Large intestine (tissue), 3 donors: Measurements from ENCODE around the gene FAM174C. TPM values are rescaled to one million over a fixed set of nuclear protein-coding genes. Genes with fewer than 3 reads are reported as not detected.
"Not testable (repeated sequence)": the region's sequence is repeated elsewhere in the genome, so short reads cannot be mapped to it uniquely, and the experiment has no call there.

Experiments
- DNase-seq, 2 donors: peaks; one replicate each; pipeline versions ENCODE4 v3.0.0 to v3.0.0-alpha.2; 2013
- H3K27ac ChIP-seq: one replicate; pipeline ENCODE4 v1.5.1; 2013; ENCODE audit warnings: low read length
- H3K27me3 ChIP-seq: 2 replicates; pipeline ENCODE4 v1.6.1; 2013; ENCODE audit warnings: low read length; ENCODE audit not compliant: control insufficient read depth, insufficient read depth
- H3K36me3 ChIP-seq: 2 replicates; pipeline ENCODE4 v1.6.1; 2013; ENCODE audit warnings: low read length; ENCODE audit not compliant: control insufficient read depth, insufficient read depth
- H3K4me1 ChIP-seq: one replicate; pipeline ENCODE4 v1.6.1; 2013; ENCODE audit warnings: low read length; ENCODE audit not compliant: control insufficient read depth, insufficient read depth
- H3K4me3 ChIP-seq: one replicate; pipeline ENCODE4 v1.5.1; 2013; ENCODE audit warnings: low read length
- H3K9me3 ChIP-seq: one replicate; pipeline ENCODE4 v1.6.1; 2013; ENCODE audit warnings: mild to moderate bottlenecking, low read depth, low read length, moderate library complexity; ENCODE audit not compliant: control insufficient read depth
- WGBS: methylation state at CpG from one replicate; pipeline ENCODE4 v1.1.5; 2013; ENCODE audit warnings: low lambda C conversion rate; ENCODE audit not compliant: insufficient coverage; 5-methylcytosine and 5-hydroxymethylcytosine counted together
- polyA plus RNA-seq: library from polyadenylated mRNA; unstranded; fragments of 120-200 nt; gene quantifications from one replicate; pipeline ENCODE4 v1.2.1, GENCODE V29; 2013

FAM174C gene
- polyA plus RNA-seq, 1 donor: 37.4 TPM

DNA sequence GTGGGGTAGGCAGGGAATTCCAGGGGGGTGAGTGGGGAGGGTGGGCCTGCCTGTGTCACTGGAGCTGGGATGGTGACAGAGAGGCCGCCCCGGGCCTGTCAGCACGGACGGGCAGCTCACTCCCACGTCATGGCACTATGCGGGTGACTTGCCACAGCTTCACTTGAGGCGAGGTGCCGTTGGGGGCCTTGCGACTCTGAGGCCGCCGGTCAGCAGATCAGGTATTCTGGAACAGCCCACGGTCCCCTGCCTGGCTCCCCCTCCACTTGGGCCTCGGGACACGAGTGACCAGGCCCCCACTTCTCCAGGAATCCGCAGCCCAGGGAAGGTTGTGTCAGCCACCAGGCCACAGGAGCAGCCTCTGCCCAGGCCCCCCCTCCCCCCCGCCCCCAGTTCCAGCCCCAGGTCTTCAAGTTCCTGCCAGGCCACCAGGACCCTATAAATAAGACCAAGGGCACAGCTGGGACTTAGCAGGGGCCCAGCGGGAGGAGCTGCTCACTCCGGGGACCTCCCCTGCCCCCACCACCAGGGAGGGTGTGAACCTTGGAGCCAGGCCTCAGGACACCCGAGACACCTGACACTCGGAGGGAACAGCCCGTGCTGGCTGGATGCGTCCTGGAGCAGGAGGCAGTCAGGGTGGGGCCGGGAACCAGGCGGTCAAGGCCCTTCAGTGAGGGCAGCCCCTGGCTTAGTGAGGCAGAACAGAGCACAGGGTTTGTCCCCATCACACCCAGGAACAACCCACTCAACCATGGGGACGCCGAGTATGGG, 29.7 kb upstream of the FAM174C start:
- DNase-seq: peak; percentile 90 to 96
- no CpG with 5 or more reads among the region's 26 CpGs for WGBS
- Histone ChIP-seq H3K4me1 (peaks cover 59% of the 10 kb centered on the region), H3K9me3 (no peaks in the 10 kb centered on the region), H3K27ac (peak overlapping the region; percentile 98), H3K4me3 (peak overlapping the region; percentile 31), H3K27me3 (no peaks in the 10 kb centered on the region), H3K36me3 (peaks cover 4% of the 10 kb centered on the region)

DNA sequence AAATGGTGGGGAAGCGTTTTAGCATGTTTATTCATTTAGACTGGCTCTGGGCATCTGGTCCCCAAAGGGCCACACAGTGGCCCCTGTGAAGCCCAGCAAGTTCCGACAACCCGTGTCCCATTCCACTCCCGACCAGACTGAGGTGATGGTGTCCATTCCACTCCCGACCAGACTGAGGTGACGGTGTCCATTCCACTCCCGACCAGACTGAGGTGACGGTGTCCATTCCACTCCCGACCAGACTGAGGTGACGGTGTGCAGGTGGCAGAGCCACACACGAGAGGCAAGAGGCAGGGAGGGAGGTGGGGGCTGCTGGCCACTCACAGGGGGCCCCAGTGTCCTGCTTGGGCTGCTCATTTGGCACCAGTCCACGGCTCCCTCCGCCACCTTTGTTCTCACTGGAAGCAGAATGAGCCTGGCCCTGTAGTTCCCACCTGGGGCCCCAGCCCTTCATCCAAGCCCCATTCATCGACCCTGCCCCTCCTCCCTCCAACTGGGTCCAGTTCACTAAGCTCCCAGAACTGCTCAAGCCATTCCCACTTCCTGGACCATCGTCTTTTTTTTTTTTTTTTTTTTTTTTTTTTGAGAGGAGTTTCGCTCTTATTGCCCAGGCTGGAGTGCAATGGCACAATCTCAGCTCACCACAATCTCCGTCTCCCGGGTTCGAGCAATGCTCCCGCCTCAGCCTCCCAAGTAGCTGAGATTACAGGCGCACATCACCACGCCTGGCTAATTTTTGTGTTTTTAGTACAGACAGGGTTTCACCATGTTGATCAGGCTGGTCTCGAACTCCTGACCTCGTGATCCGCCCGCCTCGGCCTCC, 28.9 kb upstream of the FAM174C start:
- Histone ChIP-seq H3K4me1 (peaks cover 52% of the 10 kb centered on the region), H3K27ac (peak overlapping the region; percentile 98)
- not testable (repeated sequence) for H3K36me3 ChIP-seq, H3K9me3 ChIP-seq, H3K27me3 ChIP-seq, H3K4me3 ChIP-seq
- DNase-seq: peak; percentile 60 to 91
- no CpG with 5 or more reads among the region's 27 CpGs for WGBS

DNA sequence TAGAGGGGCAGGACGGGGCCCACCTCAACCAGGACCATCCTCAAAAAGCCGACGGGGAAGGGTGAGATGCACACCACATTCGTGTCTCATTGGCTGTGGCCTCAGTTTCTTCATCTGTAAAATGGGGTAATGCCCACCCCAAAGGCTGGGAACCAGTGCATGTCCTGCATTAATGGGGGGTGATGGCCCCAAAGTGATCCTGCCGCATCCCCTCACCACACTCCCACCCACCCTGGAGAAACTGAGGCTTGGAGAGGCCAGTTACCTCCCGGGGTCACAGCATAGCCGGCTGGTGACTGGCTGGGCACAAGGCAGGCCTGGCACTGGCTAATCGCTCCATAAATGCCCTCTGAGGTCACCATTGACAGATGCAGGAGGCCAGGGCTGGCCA, 27.6 kb upstream of the FAM174C start:
- Histone ChIP-seq H3K4me1 (peaks cover 45% of the 10 kb centered on the region), H3K9me3 (no peaks in the 10 kb centered on the region), H3K27me3 (no peaks in the 10 kb centered on the region), H3K36me3 (peaks cover 16% of the 10 kb centered on the region), H3K27ac (peak overlapping the region; percentile 100), H3K4me3 (peak overlapping the region; percentile 85)
- WGBS: no CpG with 5 or more reads among the region's 8 CpGs
- DNase-seq: no peak

DNA sequence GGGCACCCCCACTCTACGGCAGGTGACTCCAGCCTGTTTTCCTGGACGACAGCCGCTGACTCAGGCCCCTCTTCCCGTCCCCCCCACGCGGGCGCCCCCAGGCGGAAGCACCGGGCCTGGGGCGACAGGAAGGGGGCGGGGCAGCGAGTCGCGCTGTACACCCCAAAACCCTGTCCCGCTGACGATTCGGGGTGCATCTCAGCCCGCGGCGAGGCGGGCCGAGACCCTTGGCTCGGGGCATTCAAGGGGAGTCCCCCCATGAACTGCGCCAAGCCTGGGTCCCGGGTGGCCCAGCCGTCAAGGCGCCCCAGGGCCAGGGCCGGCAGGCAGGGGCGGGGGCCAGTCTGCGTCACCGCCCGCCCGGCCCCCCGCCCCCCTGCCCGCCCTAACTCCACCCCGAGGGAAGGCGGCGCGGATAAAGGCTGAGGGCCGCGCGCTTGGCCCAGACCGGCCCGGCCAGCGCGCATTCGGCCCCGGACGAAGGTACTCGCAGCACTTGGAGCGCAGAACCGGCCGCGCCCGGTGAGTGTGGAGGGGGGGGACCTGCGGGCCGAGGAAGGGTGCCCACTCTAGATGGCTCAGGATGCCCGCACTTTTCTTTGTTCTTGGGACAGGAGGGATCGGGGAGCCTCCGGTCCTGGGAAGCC, 27.1 kb upstream of the FAM174C start, which contains the start of gene MIDN:
Gene MIDN, plus strand, starts transcription at position 445 of the 647 bp plus-strand sequence. CDS start 1,714 bp downstream, outside the sequence.
- peak within 1 kb of the TSS; percentile 100 for H3K27ac ChIP-seq
- no peaks in the 10 kb centered on the region for H3K9me3 ChIP-seq
- DNase-seq: peak; percentile 77 to 91
- peaks cover 41% of the 10 kb centered on the region for H3K4me1 ChIP-seq
- peaks cover 16% of the 10 kb centered on the region for H3K36me3 ChIP-seq
- H3K4me3 ChIP-seq: peak within 1 kb of the TSS; percentile 85
- H3K27me3 ChIP-seq: no peaks in the 10 kb centered on the region
- WGBS: no CpG with 5 or more reads among the region's 60 CpGs

DNA sequence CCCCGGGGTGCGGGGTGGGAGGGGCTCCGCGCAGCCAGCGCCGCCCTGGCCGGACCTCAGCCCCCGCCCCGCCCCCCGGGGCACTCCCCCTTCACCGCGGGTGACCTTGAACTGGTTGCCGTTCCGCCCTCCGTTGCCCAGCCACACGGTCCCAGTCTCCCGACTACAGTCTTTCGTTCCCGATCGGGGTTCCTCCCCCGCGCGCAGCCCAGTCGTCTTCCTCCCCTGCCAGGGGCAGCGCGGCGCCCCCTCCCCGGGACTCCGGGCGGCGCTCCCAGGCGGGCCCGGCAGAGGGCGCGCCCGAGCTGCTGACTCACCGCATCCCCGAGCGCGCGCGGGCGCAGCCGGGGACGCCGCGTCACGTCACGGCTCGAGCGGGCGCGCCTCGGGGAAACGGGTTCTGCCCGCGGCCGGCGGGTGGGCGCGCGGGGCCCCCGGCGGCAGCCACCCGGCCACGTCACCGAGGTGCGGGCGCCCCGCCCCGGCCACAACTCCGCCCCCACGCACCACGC, 26.5 kb upstream of the FAM174C start:
- Histone ChIP-seq H3K4me3 (peak overlapping the region; percentile 85), H3K27me3 (no peaks in the 10 kb centered on the region), H3K36me3 (peaks cover 19% of the 10 kb centered on the region), H3K9me3 (no peaks in the 10 kb centered on the region), H3K4me1 (peaks cover 43% of the 10 kb centered on the region), H3K27ac (peak overlapping the region; percentile 100)
- WGBS: no CpG with 5 or more reads among the region's 74 CpGs
- DNase-seq: peak in 1 of 2 donors; percentile 61

DNA sequence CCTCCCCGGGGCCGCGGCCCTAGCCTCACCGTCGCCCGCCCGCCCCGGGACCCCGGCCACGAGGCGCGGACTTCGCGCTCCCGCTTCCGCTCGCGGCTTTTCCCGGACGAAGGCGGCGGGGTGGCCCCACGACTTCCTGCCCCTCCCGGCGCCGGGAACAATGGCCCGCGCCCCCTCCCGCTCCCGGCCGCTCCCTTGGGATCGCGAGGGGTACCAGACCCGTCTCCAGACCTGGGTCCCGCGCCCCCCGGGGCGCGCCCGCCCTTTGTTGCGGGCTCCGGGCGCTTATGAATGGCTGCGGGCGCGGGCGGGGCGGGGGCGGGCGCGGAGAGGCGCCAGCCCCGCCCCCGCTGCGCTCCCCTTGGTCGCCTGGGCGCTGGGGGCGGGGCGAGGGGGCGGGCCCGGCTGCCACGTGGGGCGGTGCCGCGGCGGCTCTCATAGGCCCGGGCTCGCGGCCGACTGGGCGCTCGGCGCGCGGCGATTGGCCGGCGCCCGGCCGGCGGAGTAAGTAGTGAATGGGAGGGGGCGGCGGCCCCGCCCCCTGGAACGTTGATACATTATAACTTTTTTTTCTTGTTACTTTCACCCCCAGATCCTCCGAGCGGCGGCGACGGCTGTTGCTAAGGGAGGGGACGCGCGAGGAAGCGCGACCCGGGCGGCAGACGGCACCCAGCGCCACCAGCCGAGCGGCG, 25.9 kb upstream of the FAM174C start:
- H3K4me3 ChIP-seq: peak overlapping the region; percentile 86
- peak overlapping the region; percentile 100 for H3K27ac ChIP-seq
- peak; percentile 97 to 98 for DNase-seq
- no peaks in the 10 kb centered on the region for H3K27me3 ChIP-seq
- H3K4me1 ChIP-seq: peaks cover 41% of the 10 kb centered on the region
- H3K36me3 ChIP-seq: peaks cover 21% of the 10 kb centered on the region
- no peaks in the 10 kb centered on the region for H3K9me3 ChIP-seq
- no CpG with 5 or more reads among the region's 102 CpGs for WGBS

DNA sequence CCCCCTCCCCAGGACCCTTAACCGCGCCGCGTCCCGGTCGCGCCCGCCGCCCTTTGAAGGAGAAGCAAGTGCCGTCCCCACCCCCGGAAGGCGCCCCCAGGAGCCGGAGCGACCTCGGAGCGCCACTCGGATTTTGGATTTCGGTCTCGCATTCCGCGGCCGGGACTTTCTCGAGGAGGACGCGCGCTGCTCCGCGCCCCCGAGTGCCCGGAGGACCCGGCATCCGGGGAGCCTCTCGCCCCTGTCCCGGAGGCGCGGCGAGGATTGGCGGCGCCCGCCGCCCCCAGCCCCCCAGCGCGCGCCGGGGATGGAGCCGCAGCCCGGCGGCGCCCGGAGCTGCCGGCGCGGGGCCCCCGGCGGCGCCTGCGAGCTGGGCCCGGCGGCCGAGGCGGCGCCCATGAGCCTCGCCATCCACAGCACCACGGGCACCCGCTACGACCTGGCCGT, 25.3 kb upstream of the FAM174C start:
- Histone ChIP-seq H3K27ac (peak overlapping the region; percentile 87), H3K4me3 (peak overlapping the region; percentile 86), H3K36me3 (peaks cover 27% of the 10 kb centered on the region), H3K4me1 (peaks cover 41% of the 10 kb centered on the region), H3K9me3 (peaks cover 2% of the 10 kb centered on the region), H3K27me3 (no peaks in the 10 kb centered on the region)
- no peak for DNase-seq
- no CpG with 5 or more reads among the region's 67 CpGs for WGBS

DNA sequence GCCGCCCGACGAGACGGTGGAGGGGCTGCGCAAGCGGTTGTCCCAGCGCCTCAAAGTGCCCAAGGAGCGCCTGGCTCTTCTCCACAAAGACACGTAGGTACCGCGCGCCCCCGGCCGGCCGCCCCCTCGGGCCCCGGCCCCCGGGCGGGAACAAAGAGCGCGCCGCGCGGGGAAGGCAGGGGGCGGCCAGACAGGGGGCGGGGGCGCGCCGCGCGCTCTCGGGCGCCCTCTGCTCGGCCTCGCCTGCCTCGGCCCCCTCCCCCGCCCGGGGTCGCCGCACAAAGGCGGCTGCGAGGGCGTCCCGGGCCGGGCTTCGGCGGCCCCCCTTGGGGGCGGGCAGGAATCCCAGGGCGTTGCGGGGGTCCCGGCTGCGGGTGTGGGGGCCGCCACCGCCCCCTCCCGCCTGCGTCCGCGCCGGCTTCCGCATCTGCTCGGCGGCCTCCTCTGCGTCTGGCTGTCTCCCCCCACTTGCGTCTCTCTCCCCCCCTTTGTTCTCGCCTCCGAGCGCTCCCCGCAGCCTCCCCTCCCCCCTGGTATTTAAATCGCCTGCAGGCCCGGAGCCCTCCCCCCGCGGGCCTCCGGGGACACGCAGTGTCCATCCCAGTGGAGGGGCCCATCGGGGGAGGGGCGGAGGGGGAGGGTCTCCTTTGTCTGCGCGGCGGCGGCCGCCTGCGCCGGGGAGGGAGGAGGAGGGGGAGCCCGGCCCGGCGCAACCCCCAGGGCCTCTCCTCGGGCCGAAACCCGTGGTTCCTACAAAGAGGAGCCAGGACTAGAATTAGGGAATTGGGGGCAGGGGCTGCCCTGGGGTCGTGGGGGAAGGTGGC, 24.7 kb upstream of the FAM174C start:
- H3K9me3 ChIP-seq: peaks cover 8% of the 10 kb centered on the region
- H3K36me3 ChIP-seq: peaks cover 33% of the 10 kb centered on the region
- H3K4me1 ChIP-seq: peaks cover 41% of the 10 kb centered on the region
- WGBS: no CpG with 5 or more reads among the region's 90 CpGs
- peak in 1 of 2 donors; percentile 70 for DNase-seq
- peak overlapping the region; percentile 86 for H3K4me3 ChIP-seq
- H3K27ac ChIP-seq: peak overlapping the region; percentile 99
- H3K27me3 ChIP-seq: no peaks in the 10 kb centered on the region
